ENCODE results near the gene UGP2. TPM values are rescaled to one million over a fixed set of nuclear protein-coding genes. Genes with fewer than 3 reads are reported as not detected.

The UGP2 gene
- total and polyA plus RNA-seq, 2 of the 8 experiments (the other 6 are each of a cell fraction or from before 2014, with no cell fraction given) = 278 to 956 TPM

DNA sequence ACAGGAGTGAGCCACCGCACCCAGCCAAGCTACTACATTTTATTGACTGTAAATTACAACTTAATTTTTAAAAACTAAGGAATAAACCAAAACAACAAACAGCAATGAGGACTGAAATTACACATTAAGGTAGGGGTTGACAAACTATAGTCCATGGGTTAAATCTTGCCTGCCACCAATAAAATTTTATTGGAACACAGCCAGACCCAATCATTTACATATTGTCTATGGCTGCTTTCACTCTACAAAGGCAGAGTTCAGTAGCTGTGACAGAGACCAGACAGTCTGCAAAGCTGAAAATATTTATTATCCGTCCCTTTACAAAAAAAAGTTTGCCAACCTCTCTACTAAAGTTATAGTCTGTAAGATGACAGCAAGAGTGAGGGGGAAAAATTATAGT lies 24.3 kb upstream of the UGP2 start:
- H3K9ac ChIP-seq (replicated peaks in 1 of 4; ENCODE audit: extremely low read depth in 1 of 4, low read depth in 3 of 4, low read length in 3 of 4) = no peak overlapping the region
- TF ChIP-seq CREB1 (IDR thresholded peaks at IDR 0.05) (no peak), CEBPB (IDR thresholded peaks at IDR 0.05; ENCODE audit: low read depth, low read length) (no peak), BCL11A (IDR thresholded peaks at IDR 0.05; ENCODE audit: low read depth in 2 of 2, low read length in 2 of 2) (no peak), MAFK (IDR thresholded peaks at IDR 0.05; ENCODE audit: low read depth, low read length) (no peak), NRF1 (IDR thresholded peaks at IDR 0.05; ENCODE audit: low read depth, low read length) (no peak), TCF12 (IDR thresholded peaks at IDR 0.05; ENCODE audit: low read depth, low read length) (no peak), KDM5A (IDR thresholded peaks at IDR 0.05; ENCODE audit: low read length) (no peak), SAP30 (IDR thresholded peaks at IDR 0.05; ENCODE audit: insufficient read depth, insufficient replicate concordance, low read length) (no peak)
- TF ChIP-seq, protein P1, sequence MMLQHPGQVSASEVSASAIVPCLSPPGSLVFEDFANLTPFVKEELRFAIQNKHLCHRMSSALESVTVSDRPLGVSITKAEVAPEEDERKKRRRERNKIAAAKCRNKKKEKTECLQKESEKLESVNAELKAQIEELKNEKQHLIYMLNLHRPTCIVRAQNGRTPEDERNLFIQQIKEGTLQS (IDR thresholded peaks at IDR 0.05; ENCODE audit: insufficient read depth, low read depth, low read length) = no peak

More for the DNA sequence above, 24.3 kb upstream of the UGP2 start:
- DNase-seq (ENCODE audit: low read depth in 1 of 2, low spot score in 2 of 2) (no peak), FAIRE-seq (no peak)
- CTCF ChIA-PET (ENCODE audit: partially characterized antibody) = interaction anchor here (1.2 kb wide), 1 partner anchor 118 kb away, joined by 3 read pairs; no protein-coding TSS in a partner anchor
- no peak overlapping the region for H2BK12ac ChIP-seq (ENCODE audit: low read depth, low read length)
- no peak overlapping the region for H2BK20ac ChIP-seq (ENCODE audit: low read length)
- 74% methylated on average over 2 of the region's 2 CpGs; no CpG with 5 or more reads in 1 of the 2 experiments for WGBS, 2 experiments (ENCODE audit: extremely low coverage in 1 of 2, insufficient coverage in 1 of 2, insufficient read length in 1 of 2, insufficient replicate concordance in 2 of 2, low coverage in 1 of 2, low lambda C conversion rate in 2 of 2, missing lambda C conversion rate in 1 of 2)
- H3K4me3 ChIP-seq (ENCODE audit: extremely low read depth in 1 of 4, insufficient read depth in 2 of 4, low read depth in 3 of 4, low read length in 4 of 4) = no peak overlapping the region
- H3K36me3 ChIP-seq (ENCODE audit: control insufficient read depth in 2 of 4, insufficient read depth in 4 of 4, low read length in 3 of 4) = no peaks in the 10 kb centered on the region
- H3K14ac ChIP-seq (ENCODE audit: insufficient read length) = no peak overlapping the region
- POLR2A ChIA-PET (ENCODE audit: partially characterized antibody) = interaction anchor here (0.7 kb wide), 1 partner anchor 23 kb away, joined by 3 read pairs; no protein-coding TSS in a partner anchor
- H2BK120ac ChIP-seq (replicated peaks; ENCODE audit: low read depth, low read length) = no peak overlapping the region
- no peaks in the 10 kb centered on the region for H3K23me2 ChIP-seq (ENCODE audit: low read depth, low read length)
- no peaks in the 10 kb centered on the region for H3K79me1 ChIP-seq (ENCODE audit: low read depth, low read length)
- H3K23ac ChIP-seq (ENCODE audit: insufficient read length) = no peak overlapping the region
- no peak overlapping the region for H3K56ac ChIP-seq (replicated peaks; ENCODE audit: insufficient read length, low read depth, low read length)
- H3K4ac ChIP-seq (replicated peaks; ENCODE audit: insufficient read length, low read depth, low read length) = no peak overlapping the region
- H3K27me3 ChIP-seq (replicated peaks in 1 of 4; ENCODE audit: control insufficient read depth in 3 of 4, extremely low read depth in 1 of 4, insufficient read depth in 3 of 4, low read length in 3 of 4) = peaks cover 0 to 1% (median 0%) of the 10 kb centered on the region in 4 experiments; a peak in 1 of 7 replicates
- no peaks in the 10 kb centered on the region for H3K79me2 ChIP-seq (ENCODE audit: control insufficient read depth in 1 of 2, insufficient read depth in 2 of 2, low read length in 2 of 2)
- H2BK15ac ChIP-seq (ENCODE audit: low read length) = no peak overlapping the region
- H4K20me1 ChIP-seq (replicated peaks in 1 of 2; ENCODE audit: control insufficient read depth in 1 of 2, insufficient read depth in 2 of 2, low read length in 2 of 2) = no peaks in the 10 kb centered on the region
- no peak overlapping the region for H4K91ac ChIP-seq (replicated peaks; ENCODE audit: insufficient read length, low read length)
- H2AK5ac ChIP-seq (ENCODE audit: low read depth, low read length) = no peak overlapping the region
- H2AFZ ChIP-seq (ENCODE audit: low read length) = no peak overlapping the region
- H4K5ac ChIP-seq (ENCODE audit: insufficient read length, low read depth, low read length) = no peak overlapping the region
- peaks cover 0 to 9% (median 0%) of the 10 kb centered on the region in 4 experiments; a peak in 1 of 7 replicates for H3K4me1 ChIP-seq (replicated peaks in 1 of 4; ENCODE audit: control insufficient read depth in 3 of 4, insufficient read depth in 4 of 4, low read length in 3 of 4)
- H3K4me2 ChIP-seq (ENCODE audit: insufficient read depth in 1 of 2, low read depth in 2 of 2, low read length in 2 of 2) = no peak overlapping the region
- H3K18ac ChIP-seq (ENCODE audit: extremely low read depth, low read length) = no peak overlapping the region
- no peak overlapping the region for H3K27ac ChIP-seq (ENCODE audit: low read depth, low read length)
- no peaks in the 10 kb centered on the region for H3K9me3 ChIP-seq (ENCODE audit: insufficient read depth in 2 of 2, low read depth in 1 of 2, low read length in 1 of 2)
- H4K8ac ChIP-seq (ENCODE audit: extremely low read depth, insufficient read depth, low read length) = no peak overlapping the region
- no peak overlapping the region for H2BK5ac ChIP-seq (ENCODE audit: low read depth, low read length)

Measured in H1 (cell line).